Brain microvascular endothelial cell (primary cell): ENCODE results near the gene CRHR1.

ENCODE experiments used
- DNase-seq: peaks from one replicate; pipeline ENCODE4 v3.0.0-alpha.2; 2020
- H3K27ac ChIP-seq: fragments of 250-450 bp; sonication (Bioruptor Pico); 2 replicates; pipeline ENCODE4 v1.5.1; 2020; ENCODE audit warnings: mild to moderate bottlenecking, moderate library complexity
- H3K27me3 ChIP-seq: fragments of 250-450 bp; sonication (Bioruptor Pico); replicated peaks from 2 replicates; pipeline ENCODE4 v1.5.1; 2020; ENCODE audit warnings: mild to moderate bottlenecking
- H3K36me3 ChIP-seq: fragments of 250-450 bp; sonication (Bioruptor Pico); replicated peaks from 2 replicates; pipeline ENCODE4 v1.5.1; 2020; ENCODE audit warnings: mild to moderate bottlenecking
- H3K4me3 ChIP-seq: 2 replicates; pipeline ENCODE4 v1.5.1; 2011; ENCODE audit warnings: low read depth, mild to moderate bottlenecking, control low read depth, low read length, moderate library complexity
- in situ Hi-C: cut with HindIII; loops from 2 replicates; pipeline ENCODE4 v1.10.0; 2017; ENCODE audit warnings: low sequenced_read_pairs, low pct_ligation_motif_present
- TF ChIP-seq, protein P1 (sequence below): IDR thresholded peaks from 2 replicates; pipeline ENCODE4 v1.5.1; 2011; ENCODE audit warnings: low read depth, mild to moderate bottlenecking, moderate library complexity, low read length, control low read depth, inconsistent platforms; ENCODE audit errors: missing control alignments

CRHR1 gene

DNA sequence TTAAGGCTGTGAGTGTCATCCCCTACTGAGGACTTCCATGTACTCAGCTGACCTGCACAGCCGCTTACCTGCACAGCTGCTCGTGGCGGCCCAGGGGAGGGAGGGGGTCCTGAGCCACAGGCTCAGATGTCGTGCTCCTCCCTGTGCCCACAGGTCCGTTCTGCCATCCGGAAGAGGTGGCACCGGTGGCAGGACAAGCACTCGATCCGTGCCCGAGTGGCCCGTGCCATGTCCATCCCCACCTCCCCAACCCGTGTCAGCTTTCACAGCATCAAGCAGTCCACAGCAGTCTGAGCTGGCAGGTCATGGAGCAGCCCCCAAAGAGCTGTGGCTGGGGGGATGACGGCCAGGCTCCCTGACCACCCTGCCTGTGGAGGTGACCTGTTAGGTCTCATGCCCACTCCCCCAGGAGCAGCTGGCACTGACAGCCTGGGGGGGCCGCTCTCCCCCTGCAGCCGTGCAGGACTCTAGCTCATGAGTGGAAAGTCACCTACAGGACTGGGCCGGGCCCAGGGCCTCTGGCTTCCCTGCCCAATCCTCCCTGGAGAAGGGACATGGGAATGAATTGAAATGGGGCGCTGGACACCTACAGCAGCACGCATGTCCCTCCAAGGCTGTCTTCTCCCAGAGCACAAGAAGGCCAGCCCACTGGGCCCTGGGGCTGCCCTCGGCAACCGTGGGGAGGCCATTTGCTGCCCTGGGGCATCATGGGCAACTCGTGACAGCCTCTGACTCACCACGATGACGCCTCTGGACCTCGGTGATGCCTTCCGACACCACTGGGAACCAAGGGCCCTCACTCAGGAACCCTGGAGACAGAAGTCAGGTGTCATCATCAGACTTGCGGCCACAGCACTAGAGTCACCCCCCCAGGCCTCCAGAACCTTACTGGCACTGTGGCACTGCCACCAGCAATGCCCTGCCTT lies 50.6 kb downstream of the CRHR1 start:
- no peak overlapping the region for H3K27ac ChIP-seq
- H3K36me3 ChIP-seq: no peaks in the 10 kb centered on the region
- TF ChIP-seq, protein P1, sequence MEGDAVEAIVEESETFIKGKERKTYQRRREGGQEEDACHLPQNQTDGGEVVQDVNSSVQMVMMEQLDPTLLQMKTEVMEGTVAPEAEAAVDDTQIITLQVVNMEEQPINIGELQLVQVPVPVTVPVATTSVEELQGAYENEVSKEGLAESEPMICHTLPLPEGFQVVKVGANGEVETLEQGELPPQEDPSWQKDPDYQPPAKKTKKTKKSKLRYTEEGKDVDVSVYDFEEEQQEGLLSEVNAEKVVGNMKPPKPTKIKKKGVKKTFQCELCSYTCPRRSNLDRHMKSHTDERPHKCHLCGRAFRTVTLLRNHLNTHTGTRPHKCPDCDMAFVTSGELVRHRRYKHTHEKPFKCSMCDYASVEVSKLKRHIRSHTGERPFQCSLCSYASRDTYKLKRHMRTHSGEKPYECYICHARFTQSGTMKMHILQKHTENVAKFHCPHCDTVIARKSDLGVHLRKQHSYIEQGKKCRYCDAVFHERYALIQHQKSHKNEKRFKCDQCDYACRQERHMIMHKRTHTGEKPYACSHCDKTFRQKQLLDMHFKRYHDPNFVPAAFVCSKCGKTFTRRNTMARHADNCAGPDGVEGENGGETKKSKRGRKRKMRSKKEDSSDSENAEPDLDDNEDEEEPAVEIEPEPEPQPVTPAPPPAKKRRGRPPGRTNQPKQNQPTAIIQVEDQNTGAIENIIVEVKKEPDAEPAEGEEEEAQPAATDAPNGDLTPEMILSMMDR: no peak
- DNase-seq: no peak
- H3K4me3 ChIP-seq: no peak overlapping the region
- no peaks in the 10 kb centered on the region for H3K27me3 ChIP-seq
- in situ Hi-C loops: no loop called here

- Histone ChIP-seq H3K4me3 (no peak overlapping the region), H3K27ac (no peak overlapping the region), H3K36me3 (no peaks in the 10 kb centered on the region), H3K27me3 (no peaks in the 10 kb centered on the region)
- no peak for DNase-seq
- in situ Hi-C loops: no loop called here
- TF ChIP-seq, protein P1: no peak
These were observed 51.4 kb downstream of the CRHR1 start for GRCh38 chr17:45835481-45835880.

DNA sequence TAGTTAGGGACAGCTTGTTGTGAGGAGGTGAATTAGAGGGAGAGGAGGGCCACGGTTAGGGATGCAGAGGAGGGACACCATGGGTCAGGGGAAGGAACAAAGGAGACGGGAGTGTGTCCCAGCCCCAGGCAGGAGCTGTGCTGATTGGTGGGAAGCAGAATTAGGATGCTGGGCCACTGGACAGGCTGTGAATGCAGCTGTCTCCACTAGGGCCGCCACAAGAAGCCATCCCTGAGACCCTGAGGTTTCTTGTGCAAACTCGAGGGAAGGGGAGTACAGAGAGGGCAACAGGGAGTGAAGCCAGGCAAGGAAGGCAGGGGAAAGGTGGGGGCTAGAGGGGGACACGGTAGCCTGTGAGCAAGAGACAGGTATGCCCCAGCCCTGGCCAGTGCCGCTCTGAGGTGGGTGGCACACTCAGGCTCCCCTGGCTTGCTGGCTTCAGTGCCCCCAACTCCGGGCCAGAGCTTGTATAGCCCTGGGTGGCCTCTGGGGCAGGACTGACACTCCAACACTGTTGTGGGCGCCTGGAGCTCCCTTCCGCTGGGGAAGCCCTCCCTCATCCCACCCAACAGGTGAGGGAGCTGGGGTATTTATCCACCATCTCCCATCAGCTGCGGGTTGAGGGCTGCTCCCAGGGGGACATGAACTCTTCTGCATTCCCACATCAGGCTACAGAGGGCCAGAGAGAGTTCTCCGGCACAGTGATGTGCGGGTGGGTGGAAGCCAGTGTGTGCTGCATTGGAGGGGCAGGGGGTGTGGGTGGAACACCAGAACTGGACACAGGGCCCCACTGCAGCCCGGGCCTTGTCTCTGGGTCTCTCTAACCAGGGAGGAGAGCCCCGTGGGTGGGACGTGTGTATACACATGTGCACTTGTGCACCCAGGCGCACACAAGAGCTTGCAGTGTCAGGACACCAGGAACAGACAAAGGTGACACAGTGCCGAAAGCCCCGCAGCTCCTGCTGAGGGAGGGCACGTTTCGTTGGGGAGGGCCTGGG lies 52.2 kb downstream of the CRHR1 start:
- H3K4me3 ChIP-seq: no peak overlapping the region
- in situ Hi-C loops: no loop called here
- TF ChIP-seq, protein P1: no peak
- no peaks in the 10 kb centered on the region for H3K27me3 ChIP-seq
- no peak for DNase-seq
- H3K27ac ChIP-seq: no peak overlapping the region
- no peaks in the 10 kb centered on the region for H3K36me3 ChIP-seq

GRCh38 chr17:45837187-45837586 lies 53.1 kb downstream of the CRHR1 start:
- no peaks in the 10 kb centered on the region for H3K36me3 ChIP-seq
- in situ Hi-C loops: no loop called here
- H3K4me3 ChIP-seq: no peak overlapping the region
- no peak overlapping the region for H3K27ac ChIP-seq
- TF ChIP-seq, protein P1: no peak
- no peaks in the 10 kb centered on the region for H3K27me3 ChIP-seq
- no peak for DNase-seq

DNA sequence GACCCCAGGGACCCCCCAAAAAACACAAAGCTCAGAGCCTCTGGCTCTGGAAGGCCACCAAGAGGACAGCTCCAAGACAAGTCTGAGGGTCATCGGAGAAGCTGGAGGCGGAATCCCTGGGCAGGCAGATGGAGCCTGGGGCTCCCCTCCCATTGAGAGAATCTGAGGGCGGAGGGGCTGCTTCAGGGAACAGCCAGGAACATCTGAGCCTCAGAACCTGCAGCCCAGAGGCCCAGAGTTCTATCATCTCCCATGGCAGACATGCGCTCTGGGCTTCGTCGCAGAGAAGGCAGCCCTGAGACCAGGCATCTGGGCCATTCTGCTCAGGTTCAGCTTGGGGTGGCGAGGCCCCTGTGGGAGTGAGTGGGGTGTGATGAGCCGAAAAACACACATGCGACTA lies 53.5 kb downstream of the CRHR1 start:
- Histone ChIP-seq H3K4me3 (no peak overlapping the region), H3K27me3 (no peaks in the 10 kb centered on the region), H3K27ac (no peak overlapping the region), H3K36me3 (no peaks in the 10 kb centered on the region)
- in situ Hi-C loops: no loop called here
- TF ChIP-seq, protein P1: no peak
- DNase-seq: no peak
